DMS153 (cell line): ENCODE measurements around the gene SRSF12.
"Not testable (repeated sequence)": the region's sequence is repeated elsewhere in the genome, so short reads cannot be mapped to it uniquely, and the experiment has no call there.

ENCODE experiments used
- DNase-seq: peaks from one replicate; lab custom pipeline; 2025; lab: John Stamatoyannopoulos, UW

The SRSF12 gene

GRCh38 chr6:89071036-89071435 is 46.8 kb downstream of the SRSF12 start:
- DNase-seq, result no peak

DNA sequence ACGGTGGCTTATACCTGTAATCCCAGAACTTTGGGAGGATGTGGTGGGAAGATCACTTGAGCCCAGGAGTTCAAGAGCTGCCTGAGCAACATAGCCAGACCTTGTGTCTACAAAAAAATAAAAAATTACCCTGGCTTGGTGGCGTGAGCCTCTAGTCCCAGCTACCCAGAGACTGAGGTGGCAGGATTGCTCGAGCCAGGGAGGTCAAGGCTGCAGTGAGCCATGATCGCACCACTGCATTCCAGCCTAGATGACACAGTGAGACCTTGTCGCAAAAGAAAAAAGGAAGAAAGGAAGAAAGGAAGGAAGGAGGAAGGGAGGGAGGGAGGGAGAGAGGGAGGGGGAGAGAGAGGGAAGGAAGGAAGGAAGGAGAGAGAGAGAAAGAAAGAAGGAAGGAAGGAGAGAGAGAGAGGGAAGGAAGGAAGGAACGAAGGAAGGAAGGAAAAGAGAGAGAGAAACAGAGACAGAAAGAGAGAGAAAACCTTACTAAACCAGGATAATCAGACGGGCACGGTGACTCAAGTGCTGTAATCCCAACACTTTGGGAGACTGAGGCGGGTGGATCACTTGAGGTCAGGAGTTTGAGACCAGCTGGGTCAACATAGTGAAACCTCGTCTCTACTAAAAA is 48.2 kb downstream of the SRSF12 start:
- no peak for DNase-seq

GRCh38 chr6:89068695-89069094 is 49.2 kb downstream of the SRSF12 start:
- no peak for DNase-seq

DNA sequence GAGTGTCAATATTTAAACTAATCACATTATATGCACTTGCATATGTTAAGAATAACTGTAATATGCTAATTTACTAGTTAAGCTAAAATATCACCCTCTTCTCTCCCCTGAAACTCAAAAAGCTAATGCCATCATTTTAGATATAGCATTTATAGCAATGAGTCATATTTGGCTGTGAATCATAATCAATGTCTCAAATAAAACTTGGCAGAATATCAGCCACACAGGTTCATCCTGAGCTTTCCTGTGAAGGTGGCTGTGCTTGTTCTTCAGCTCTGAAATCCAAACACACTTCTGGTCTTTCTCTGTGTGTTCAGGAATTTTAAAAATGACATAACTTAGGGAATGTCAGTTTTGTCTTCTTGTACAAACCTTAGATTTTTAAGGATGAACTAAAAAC is 50.1 kb downstream of the SRSF12 start:
- no peak for DNase-seq

DNA sequence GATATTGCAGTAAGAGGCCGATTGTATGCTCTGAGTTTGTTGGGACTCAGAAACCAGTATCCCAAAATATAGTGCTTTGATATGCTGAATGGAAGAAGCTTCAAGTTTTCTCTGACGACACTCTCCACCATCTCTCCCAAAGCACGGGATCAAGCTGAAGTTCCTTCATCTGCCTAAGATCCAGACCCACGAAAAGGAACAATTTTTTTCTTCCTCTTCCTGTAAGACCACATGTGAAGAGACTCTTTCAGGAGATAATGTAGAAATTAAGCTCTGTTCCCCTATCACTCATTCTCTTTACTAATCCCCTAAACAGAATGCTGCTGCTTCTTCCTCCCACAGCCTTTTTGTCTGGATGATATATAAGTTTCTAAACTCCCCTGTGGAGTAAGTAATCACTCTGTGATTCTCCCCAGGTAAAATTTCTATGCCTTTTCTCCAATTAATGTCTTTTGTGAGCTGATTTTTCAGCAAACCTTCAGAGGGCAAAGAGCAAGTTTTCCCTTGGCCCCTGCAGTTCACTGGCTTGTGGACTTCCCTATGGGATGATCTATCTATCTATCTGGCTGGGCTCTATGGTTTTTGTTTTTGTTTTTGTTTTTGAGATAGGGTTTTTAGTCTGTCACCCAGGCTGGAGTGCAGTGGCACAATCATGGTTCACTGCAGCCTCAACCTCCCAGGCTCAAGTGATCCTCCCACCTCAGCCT is 50.8 kb downstream of the SRSF12 start:
- no peak for DNase-seq

DNA sequence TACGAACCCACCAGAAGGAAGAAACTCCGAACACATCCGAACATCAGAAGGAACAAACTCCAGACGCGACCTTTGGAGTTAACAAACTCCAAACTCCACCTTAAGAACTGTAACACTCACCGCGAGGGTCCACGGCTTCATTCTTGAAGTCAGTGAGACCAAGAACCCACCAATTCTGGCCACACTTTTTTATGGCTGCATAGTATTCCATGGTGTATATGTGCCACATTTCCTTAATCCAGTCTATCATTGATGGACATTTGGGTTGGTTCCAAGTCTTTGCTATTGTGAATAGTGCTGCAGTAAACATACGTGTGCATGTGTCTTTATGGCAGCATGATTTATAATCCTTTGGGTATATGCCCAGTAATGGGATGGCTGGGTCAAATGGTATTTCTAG is 51.8 kb downstream of the SRSF12 start:
- not testable (repeated sequence) for DNase-seq

GRCh38 chr6:89064931-89065330 is 52.9 kb downstream of the SRSF12 start:
- not testable (repeated sequence) for DNase-seq

DNA sequence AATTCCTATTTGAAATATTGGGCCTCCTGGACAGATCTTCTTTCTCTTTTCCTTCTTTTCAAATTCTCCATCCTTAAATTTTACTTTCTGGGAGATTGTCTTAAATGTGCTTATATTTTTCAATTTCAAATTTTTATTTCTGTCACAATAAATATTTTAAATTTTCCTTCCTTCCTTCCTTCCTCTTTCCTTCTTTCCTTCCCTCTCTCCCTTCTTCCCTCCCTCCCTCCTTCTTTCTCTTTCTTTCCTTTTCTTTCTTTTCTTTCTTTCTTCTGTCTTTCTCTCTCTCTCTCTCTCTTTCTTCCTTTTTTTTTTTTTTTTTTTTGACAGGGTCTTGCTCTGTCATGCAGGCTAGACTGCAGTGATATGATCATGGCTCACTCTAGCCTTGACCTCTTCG is 54.0 kb downstream of the SRSF12 start:
- DNase-seq, result no peak

DNA sequence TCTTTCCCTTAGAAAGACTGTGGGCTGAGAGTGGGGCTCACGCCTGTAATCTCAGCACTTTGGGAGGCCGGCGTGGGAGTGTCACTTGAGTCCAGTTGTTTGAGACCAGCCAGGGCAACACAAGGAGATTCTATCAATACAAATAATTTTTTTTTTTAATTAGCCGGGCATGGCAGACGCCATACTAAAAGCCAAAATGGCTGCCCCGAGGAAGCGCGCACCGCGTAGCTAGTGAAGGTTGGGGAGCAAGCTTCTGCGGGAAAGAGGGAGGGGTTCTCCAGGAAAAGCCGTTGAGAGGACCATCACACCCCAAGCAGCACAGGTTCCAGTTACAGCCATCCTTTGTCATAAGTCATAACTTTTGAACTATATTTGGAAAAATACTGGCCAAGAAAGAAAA is 58.6 kb downstream of the SRSF12 start:
- DNase-seq, result no peak

DNA sequence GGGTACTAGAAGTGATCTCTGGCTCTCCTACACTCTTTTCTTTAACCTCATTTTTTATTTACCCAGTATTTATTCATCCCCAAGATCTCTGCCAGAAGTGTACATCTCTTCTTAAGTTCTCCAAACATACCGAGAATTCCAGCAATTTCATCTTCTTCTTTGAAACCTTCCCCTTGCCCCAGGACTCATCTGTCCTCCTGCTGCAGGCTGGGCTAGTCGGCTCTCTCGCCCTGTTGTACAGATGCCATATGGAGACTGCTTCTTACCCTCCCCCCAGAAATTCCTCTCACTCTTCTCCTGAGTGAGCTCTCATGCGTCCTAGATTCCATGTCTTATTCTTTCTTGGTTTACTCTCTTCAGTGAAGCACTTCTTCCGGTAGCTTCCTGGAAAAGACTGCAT is 59.2 kb downstream of the SRSF12 start:
- DNase-seq, result no peak

GRCh38 chr6:89057759-89058158 is 60.1 kb downstream of the SRSF12 start:
- DNase-seq, result no peak

DNA sequence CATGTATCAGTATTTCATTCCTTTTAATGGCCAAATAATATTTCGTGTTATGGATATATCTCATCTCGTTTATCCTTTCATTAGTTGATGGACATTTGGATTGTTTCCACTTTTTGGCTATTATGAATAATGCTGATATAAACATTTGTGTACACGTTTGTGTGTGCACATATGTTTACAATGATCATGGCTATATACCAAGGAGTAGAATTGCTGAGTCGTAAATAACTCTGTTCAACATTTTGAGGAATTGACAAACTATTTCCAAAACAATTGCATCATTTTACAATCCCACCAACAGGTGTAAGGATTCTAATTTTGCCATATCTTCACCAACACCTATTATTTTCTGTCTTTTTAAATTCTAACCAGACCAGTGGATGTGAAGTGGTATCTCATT is 63.7 kb downstream of the SRSF12 start:
- no peak for DNase-seq

- DNase-seq, result no peak
These were observed 66.2 kb downstream of the SRSF12 start for GRCh38 chr6:89051676-89052075.

DNA sequence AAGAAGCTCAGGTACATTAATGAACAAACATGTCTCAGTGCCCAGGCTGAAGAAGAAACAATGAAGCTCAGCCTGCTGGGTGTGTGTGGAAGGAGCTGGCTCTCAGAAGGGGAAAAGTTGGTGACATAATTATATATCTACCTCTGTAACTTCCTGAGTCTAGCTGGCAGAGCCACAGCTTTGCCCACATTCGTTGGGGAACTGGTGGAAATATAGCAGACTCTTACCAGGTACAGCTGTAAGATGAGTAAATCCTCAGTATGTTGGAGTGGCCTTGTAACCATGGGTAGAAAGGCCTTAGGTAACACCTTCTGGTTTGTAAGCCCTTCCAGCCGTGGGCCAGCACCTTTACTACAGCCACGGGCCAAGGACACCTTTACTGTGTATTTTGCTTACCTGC is 67.2 kb downstream of the SRSF12 start:
- no peak for DNase-seq

- no peak for DNase-seq
These were observed 67.7 kb downstream of the SRSF12 start for GRCh38 chr6:89050155-89050554.

DNA sequence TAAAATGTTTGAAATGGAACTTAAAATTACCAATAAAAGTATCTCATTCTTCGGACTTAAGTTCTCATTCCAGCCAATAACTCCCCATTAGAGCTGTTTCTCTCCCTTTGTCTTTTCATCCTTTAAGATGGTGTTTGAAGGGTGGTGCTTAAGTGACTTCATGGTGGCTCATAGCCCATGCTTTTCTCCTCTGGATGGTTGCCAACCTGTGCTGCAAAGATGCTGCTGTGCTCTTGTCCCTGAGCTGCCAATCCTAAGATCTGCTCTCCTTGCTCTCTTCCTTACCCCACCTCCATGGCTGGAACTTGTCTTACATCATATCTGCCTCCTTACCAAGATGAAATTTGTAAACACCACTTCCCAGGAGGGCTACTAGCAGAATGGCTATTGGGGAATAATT is 68.9 kb downstream of the SRSF12 start:
- no peak for DNase-seq

DNA sequence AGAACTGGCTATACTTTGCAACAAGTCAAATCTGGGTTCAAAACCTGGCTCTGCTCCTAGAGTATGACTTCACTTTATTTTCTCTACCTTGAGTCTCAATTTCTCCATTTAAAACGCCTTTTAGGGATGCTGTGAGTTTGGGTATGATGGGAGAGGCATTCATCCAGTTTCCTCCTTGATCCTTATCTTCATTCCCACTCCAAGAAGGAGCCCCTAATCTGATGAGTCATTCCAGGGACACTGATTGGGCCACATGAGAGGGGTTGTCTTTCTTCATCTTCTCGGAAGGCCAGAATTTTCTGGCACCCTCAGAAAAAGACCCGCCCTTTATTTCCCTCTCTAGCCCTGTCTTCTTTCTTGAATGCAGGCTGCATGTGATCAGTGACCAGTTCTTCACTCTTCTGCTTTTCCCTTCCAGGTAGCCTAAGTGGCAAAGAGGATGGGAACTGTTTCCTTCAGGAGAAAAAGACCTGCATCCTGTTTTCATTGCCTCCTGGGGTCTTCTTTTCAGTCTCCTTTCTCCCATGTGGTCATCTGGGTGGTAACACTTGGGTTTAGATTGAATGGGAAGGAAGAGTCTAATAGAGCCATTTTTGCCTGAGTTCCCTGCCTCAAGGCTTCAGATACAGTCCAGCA is 69.5 kb downstream of the SRSF12 start:
- DNase-seq, result no peak

DNA sequence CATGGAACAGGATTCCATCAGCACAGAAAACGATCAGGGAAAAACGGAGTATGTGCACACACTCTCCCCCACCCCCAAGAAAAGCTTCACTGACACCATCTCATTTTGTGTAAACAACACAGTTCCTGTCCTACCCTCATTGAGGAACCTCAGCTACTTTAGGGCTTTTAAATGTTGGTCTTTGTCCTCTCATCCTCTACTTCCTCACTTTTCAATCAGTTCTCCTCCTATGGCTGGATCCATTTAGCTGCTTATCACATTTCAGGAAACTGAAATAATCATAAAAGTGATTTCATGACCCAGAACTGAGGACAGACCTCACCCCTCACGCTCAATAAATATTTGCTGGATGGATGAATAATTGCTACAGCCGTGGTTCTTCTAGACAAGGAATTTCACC is 70.4 kb downstream of the SRSF12 start:
- DNase-seq, result no peak
